ENCODE measurements around the gene C1QTNF4. TPM values are rescaled to one million over a fixed set of nuclear protein-coding genes. Genes with fewer than 3 reads are reported as not detected.
"Not testable (repeated sequence)": the region's sequence is repeated elsewhere in the genome, so short reads cannot be mapped to it uniquely, and the experiment has no call there.

The C1QTNF4 gene
- 0.49 and 0.68 TPM in 2 replicates for total RNA-seq

DNA sequence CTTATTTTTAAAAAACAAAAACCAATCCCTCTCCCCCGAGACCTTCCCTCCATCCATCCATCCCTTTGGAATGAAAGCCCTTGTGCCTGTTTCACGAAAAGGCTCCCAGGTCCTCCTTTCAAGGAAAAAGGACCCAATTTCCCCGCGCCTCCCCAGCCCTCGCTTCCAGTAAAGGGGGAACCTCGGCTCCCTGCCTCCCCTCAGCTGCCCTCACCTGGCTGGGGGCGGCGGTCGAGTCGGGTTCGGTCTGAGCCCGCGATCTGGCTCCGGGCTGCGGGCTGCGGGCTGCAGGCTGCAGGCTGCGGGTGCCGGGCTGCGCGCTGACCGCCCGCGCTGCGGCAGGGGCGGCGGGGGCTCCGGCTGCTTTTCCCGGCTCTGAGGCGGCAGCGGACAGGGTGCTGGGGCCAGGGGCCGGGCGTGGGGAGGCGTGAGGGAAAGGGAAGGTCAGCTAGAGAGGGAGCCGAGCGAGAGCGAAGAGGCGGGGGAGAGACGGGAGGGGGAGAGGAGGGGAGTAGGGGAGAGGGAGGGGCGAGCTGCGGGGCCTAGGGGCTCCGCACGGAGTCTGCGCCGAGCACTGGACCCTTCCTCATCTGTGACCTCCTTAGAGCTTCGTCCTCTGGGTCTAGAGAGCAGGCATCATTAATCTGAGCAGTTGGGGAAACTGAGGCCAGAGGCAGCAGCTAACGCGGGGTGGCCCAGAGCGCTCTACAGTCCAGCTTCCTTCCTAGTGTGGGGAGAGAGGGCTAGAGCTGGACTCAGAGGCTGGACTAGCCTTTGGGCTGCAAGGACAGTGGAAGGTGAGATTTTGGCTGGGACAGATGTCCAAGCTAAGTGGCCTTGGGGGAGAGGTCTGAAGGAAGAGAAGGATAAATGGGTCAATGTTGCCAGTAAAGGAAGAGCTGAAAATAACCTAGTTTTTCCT is at the start of gene C1QTNF4:
Gene C1QTNF4, minus strand, starts transcription at position 478 of the 922 bp plus-strand sequence. CDS start 3,601 bp downstream, outside the sequence.
- intact Hi-C loops (cut with micrococcal nuclease), result no loop called here

DNA sequence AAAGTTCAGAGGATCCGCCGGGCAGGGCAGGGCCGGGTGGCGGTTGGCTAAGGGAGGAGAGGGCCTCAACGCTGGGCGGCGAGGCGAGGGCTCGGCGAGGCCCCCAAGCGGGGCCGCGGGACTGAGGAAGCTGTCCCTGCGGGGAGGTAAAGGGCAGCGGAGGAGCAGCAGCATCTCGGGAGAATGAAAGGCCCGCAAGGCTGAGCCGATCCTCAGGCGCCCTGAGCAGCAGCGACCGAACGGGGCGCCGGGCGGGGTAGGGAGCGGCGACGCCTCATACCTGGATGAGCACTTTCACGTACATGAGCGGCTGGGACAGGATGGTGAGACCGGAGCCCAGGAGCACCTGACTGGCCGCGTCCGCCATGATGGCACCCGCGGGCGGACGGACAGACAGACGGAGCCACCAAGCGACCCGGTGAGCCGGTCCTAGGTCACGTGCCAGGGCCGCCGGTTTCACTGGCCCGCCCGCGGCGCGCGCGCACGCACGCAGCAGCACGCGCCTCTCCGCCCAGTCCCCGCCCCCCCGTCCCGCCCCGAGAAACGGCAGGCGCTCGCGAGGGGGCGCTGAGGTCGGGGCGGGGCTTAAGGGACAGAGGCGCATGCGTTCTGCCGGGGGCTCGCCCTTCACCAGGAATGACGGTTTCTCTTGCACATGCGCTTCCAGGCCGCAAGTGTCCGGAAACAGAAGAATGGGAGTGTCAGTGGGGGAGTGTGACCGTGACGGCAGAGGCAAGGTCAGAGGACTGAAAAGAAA is 48.1 kb upstream of the C1QTNF4 start, which contains the start of gene MTCH2:
Gene MTCH2, minus strand, starts transcription at position 461 of the 757 bp plus-strand sequence. Its CDS starts 94 bp downstream, at position 367.
- intact Hi-C loops (cut with micrococcal nuclease), result loop anchor here (1.0 to 10.0 kb wide), 15 partner anchors 64 to 1795 kb away; partner anchors contain the start of genes AGBL2, CELF1, CKAP5 and CRY2

DNA sequence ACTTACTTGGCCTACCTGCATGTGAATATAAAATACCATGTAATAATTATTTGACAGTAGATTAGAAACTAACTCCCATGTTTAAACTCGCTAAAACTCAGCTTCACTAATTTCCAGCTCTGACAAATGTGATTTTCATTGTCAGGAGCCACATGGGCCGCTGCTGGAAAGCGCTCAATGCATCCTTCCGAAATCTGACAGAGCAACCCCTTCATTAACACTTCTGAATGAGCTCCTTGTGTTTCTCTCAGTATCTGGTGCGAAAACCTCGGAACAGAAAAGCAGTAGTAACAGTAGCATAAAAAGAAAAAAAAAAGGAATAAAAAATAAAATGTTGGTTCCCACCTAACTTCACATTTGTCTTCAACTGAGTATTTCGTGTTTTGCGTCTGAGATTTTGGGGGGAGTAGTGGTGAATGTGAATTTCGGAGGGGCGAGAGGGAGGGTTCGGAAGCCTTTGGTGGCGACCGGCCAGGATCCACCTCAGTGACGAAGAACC is 47.4 kb upstream of the C1QTNF4 start:
- intact Hi-C loops (cut with micrococcal nuclease), result loop anchor here (1.0 to 10.0 kb wide), 15 partner anchors 63 to 1794 kb away; partner anchors contain the start of genes AGBL2, CELF1, CKAP5 and CRY2

DNA sequence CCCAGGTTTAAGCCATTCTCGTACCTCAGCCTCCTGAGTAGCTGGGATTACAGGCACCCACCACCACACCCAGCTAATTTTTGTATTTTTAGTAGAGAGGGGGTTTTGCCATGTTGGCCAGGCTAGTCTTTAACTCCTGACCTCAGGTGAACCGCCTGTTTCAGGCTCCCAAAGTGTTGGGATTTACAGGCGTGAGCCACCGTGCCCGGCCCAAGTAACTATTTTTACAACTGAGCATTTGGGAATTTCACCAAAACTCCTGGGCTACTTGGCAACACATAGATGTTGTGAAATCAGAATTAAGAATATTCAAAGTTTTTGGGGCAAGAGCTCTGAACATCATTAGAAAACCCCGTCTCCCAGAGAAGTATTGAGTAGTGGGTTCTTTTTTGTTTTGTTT is 46.3 kb upstream of the C1QTNF4 start:
- intact Hi-C loops (cut with micrococcal nuclease), result loop anchor here (5.0 to 10.0 kb wide), 4 partner anchors 464 to 1793 kb away; partner anchors contain the start of genes CKAP5, CRY2 and PEX16

DNA sequence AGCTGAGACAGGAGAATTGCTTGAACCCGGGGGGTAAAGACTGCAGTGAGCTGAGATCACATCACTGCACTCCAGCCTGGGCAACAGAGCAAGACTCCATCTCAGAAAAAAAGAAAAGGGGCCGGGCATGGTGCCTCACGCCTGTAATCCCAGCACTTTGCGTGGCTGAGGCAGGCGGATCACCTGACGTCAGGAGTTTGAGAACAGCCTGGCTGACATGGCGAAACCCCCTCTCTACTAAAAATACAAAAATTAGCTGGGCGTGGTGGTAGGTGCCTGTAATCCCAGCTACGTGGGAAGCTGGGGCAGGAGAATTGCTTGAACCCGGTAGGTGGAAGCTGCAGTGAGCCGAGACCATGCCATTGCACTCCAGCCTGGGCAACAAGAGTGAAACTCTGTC is 42.1 kb upstream of the C1QTNF4 start:
- intact Hi-C loops (cut with micrococcal nuclease), result not testable (repeated sequence)

DNA sequence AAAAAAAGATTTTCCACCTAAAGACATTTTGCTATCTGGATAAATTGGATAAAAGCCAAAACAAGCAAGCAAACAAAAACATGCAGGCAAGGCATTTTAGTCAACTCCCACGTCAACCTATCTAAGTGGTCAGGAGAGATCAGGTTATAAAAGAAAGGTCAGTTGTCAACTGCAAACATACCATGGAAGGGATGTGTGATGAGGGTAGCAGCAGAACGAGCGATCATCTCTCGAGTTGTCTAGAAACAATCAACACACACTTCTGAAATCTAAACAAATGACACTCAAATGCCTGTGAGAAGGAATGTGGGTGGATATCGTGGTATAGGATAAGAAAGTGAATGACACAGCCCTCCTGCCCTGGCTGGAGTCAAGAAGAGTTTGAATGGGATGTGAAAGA is 37.3 kb upstream of the C1QTNF4 start:
- intact Hi-C loops (cut with micrococcal nuclease), result no loop called here

DNA sequence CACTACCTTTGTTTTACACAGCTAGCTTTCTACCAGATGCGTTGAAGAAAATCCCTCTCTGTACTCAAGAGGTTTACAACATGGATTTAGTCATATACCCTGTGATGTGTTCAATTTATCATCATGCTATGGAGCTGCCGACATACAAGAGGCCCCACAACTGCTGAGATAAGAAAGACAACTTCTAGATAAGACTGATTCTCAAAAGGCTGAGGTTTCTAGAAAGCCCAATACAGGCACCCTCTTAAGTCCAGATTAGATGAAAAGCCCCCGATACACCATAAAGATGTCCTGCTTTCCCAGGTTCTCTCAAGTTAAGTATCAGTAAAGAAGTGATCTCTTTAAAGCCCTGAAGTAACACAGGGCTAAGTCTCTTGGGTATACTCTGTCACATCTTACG is 33.8 kb upstream of the C1QTNF4 start:
- intact Hi-C loops (cut with micrococcal nuclease), result no loop called here

DNA sequence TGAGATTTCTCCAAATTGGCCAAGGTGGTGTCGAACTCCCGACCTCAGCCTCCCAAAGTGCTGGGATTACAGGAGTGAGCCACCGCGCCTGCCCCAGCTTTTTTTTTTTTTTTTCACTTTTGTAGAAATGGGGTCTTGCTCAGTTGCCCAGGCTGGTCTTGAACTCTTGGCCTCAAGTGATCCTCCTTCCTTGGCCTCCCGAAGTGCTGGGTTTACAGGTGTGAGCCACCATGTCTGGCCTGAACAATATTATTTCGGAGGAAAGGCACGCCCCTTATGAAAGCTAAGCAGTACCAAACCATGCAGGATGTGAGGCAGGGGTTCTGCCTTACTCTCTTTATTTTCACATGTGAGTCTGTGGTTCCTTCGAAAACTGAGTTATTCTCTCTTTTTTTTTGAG is 32.0 kb upstream of the C1QTNF4 start:
- intact Hi-C loops (cut with micrococcal nuclease), result no loop called here

DNA sequence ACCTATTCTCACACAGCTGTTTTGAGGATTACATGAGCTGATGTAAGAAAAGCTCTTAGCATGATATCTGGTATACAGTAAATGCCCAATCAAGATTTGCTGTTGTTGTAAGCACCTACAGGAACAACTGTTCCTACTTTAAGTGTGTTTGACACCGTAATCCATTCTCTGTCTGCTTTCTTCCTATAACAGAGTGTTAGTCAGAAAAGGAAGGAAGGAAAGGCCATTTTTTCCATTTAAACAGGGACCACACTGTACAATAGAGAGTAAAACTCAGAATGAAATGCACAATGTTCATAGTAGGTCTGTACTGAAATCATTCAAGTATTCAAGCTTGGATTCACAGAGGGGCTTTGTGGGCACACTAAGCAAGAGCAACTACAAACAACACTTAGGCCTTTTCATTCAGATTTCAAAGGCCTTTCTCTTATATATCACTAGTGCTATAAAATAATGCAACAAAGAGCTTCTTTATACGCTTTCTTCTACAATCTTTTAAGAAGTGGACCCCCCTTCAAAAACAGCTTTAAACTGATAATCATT is 26.7 kb upstream of the C1QTNF4 start:
- intact Hi-C loops (cut with micrococcal nuclease), result no loop called here

DNA sequence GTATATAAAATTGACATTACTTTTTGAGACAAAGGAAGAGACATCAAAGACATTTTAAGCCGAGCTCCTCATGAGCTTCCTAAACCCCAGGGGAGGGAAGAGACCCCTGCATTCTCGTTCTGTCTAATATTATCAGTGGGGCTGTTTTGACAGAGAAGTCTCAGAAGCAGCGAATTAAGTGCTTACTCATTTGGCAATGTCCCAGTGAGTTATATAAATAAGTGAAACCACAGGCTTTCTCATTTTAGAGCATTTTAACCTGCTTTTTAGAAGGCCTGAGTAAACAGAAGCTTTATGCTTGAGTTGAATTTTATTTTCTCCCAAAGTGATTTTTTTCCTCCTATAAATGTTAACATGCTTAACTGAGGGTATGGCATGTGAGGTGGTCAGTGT is 23.2 kb upstream of the C1QTNF4 start:
- intact Hi-C loops (cut with micrococcal nuclease), result loop anchor here (5.0 kb wide), 1 partner anchor 245 kb away; no protein-coding TSS in a partner anchor

DNA sequence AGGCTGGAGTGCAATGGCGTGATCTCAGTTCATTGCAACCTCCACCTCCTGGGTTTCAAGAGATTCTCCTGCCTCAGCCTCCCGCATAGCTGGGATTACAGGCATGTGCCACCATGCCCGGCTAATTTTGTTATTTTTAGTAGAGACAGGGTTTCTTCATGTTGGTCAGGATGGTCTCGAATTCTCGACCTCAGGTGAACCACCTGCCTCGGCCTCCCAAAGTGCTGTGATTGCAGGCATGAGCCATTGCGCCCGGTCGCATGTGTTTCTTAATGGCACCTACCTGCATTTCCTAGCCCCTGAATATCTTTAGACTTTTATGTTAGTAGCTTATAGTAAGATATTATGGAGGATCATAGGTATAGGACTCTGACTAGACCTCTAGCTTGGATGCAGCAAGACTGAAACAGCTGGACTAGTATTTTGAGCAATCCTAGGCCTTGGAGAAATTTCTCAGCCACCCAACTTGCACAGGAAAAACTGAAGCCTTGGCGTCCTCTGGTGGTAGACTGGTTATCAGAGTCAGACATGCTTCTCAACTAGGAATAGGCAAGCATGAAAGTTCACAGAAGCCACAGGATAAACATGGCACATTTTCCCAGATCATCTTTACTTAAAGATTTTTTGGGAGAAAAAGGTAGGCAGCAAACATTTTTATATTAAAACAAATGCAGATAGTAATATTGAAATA is 22.7 kb upstream of the C1QTNF4 start:
- intact Hi-C loops (cut with micrococcal nuclease), result loop anchor here (5.0 kb wide), 1 partner anchor 245 kb away; no protein-coding TSS in a partner anchor

DNA sequence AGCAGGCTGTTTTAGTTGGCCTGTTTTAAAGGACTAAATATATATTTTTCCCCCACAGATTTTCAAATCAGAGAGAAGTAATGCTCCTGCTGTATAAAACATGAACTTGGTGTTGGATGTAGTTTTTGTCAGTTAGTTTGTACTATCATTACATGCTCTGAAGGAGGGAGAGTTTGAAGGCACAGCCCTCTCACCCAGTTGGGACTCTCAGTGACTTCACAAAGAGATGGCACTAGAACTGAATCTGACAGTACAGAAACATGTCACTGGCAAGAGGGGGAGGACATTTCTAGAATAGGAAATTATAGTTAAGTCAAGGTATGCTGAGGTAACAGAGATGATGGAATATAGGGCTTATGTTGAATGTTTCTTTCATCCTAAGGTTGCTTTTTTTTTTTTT is 21.0 kb upstream of the C1QTNF4 start:
- intact Hi-C loops (cut with micrococcal nuclease), result loop anchor here (5.0 kb wide), 1 partner anchor 243 kb away; no protein-coding TSS in a partner anchor

DNA sequence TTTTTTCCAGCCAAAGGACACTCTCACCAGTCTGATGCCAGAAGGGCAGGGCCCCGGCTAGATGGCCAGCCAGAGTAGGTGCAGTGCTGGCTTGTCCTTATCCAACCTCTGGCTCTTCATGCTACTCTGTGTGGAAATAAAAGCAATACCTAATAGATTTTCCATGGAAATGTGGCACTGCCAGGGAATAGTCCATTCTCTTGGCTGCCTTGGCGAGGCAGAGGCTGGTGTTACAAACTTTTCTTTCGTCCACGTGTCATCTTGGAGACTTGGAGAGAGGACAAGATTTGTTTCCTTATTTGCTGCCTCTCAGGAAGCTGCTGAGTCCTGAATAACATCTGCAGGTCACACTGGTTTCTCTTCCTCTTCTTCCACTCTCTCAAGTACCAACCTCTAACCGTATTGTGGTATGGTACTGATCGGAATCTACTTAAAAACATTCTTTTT is 17.2 kb upstream of the C1QTNF4 start:
- intact Hi-C loops (cut with micrococcal nuclease), result no loop called here

DNA sequence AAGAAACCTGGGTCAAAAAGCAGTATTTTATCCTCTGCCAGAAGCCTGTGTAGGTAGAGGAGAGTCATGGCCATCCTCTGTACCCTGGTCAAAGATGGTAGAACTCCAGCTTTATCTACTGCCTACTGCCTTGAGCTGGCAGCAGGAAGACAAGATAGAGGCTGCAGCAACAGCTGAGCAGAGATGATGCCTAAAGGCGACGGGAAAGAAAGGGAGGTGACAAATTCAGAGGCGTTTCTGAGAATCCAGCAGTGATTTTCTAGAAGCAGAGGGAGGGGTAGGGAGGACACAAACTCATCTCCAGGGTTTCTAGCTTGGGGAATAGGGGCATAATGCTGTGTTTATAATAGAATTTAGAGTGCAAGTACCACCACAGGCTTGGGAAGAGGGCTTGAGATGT is 15.5 kb upstream of the C1QTNF4 start:
- intact Hi-C loops (cut with micrococcal nuclease), result no loop called here

DNA sequence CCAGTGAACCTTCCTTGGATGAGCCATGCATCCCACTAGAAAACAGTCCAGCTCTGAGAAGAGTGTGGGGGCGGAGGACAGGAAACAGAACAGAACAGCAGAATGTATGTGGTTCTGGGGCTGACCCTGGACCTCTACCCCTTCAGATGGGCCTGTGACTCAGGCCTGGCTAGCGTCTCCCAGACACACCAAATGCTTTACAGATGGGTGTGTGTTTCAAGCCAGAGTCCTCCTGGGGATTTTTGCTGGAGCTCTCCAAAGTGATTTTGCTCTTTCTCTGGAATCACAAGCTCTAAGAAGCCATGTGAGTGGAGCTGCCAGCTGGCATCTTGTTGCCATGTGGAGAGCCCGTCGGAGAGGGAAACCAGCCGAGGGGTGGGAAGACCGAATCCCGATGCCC is 13.2 kb upstream of the C1QTNF4 start:
- intact Hi-C loops (cut with micrococcal nuclease), result no loop called here

DNA sequence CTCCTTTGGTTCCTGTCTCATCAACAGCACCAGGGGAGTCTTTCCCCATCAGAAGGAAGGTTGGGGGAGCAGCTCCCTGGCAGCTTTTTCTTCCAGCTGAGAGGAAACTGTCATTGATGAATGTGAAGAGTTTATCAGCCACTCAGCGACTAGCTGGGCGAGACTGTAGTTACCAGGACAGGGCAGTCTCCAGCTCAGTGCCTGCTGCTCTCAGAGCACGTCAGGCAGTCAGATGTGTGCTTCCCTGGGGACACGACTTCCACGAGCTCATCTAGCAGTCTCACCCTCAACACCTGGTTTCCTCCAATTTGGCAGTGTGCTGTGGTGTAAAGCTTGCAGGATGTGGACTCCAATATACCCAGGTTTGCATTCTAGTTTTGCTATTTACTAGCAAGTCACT is 12.5 kb upstream of the C1QTNF4 start:
- intact Hi-C loops (cut with micrococcal nuclease), result no loop called here

DNA sequence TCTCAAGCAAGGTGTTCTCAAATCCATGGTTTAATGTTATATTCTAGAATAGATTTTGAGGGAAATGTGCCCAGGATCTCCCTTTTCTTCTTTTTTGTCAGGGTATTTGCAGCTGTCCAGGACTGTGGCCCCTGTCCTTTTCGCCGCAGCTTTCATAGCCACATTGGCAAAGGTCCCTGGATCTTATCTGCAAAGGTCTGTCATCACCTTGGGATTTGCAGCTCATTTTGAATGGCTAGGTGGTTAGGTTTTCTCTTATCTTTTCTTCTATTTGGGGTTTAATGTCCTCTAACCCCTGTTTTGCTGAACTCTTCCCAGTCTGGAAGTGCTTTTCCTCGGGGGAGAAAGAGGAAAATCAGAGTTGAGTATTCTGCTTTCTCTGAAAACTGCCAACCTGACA is 11.7 kb upstream of the C1QTNF4 start:
- intact Hi-C loops (cut with micrococcal nuclease), result no loop called here

DNA sequence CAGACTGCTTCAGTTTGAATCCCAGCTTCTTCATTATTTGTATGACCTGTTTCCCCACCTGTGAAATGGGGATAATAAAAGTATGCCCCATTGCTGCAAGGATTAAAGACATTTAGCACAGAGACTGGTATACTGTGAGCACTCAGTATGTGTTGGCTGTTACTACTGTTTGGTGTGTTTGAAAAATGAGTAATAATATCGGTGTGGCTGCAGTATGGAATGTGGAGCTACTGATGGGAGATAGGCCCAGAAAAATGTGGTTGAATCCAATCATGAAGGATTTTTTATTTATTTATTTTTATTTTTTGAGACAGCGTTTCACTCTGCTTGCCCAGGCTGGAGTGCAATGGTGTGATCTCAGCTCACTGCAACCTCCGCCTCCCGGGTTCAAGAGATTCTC is 9.1 kb upstream of the C1QTNF4 start:
- intact Hi-C loops (cut with micrococcal nuclease), result no loop called here

DNA sequence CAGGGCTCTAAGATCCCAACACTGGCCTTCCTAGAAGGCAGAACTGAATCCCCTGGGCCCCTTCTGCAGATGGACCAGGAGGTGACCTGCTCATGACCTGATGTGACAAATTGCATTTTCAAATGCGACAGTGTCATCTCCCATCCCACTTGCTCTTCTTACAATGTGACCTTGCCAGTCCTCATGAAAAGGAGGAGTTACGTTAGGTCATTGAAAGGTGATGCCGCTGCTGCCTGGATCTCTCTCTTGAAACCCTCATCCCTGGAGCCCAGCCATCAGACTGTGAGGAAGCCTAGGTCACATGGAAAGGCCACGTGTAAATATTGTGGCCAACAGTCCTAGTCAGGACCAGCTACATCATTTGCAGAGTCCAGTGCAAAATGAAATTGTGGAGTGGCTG is 5.7 kb upstream of the C1QTNF4 start:
- intact Hi-C loops (cut with micrococcal nuclease), result no loop called here

DNA sequence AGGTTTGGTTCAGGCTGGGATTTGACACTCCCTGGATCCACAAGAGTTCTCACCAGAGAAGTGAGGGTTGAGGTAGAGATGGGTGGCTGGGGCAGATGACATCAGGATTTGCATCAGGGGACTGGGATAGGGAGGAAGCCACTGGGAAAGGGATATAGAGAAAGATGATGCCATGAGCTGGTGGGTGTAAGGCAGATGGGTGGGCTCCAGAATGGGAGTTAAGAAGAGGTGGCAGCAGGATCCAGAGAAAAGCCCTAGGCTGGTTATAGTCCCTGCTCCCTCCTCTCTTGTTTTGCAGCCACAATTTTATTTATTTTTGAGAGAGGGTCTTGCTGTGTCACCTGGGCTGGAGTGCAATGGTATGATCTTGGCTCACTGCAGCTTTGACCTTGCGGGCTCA is 1.8 kb upstream of the C1QTNF4 start:
- intact Hi-C loops (cut with micrococcal nuclease), result no loop called here

DNA sequence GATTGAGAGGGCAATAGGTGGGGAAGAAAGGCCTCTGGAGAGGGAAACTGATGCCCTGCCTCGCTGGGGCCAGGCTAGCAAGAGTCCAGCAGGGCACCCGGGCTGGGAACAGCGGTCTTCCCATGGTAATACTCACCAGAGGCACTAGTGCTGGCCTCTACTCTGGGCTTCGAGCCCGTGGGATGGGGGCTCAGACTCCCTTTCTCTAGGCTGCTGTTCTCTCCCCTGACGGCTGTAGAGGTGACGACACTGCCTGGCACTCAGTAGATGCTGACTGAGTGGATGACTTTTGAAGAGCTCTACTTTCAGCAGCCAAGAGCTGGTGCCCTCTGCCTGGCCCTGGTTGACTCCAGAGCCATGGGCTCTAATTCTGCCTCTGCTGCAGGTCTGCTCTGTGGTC is 818 bp upstream of the C1QTNF4 start:
- intact Hi-C loops (cut with micrococcal nuclease), result no loop called here
